Measurements from ENCODE around the gene TUBB4B.

GRCh38 chr9:137281345-137282116, 40.4 kb downstream of the TUBB4B start:
- TF ChIP-seq POLR2A (IDR thresholded peaks at IDR 0.05) (no peak), CTCF (IDR thresholded peaks at IDR 0.05) (no peak)
